Left forelimb (tissue), 1 donor: ENCODE measurements around the gene AFAP1.

Source experiments
- DNase-seq: peaks from one replicate; pipeline ENCODE4 v3.0.0-alpha.2; 2018; ENCODE audit warnings: low spot score

Gene AFAP1

GRCh38 chr4:7820031-7820818 lies 119.4 kb downstream of the AFAP1 start:
- no peak for DNase-seq

- no peak for DNase-seq
These were observed 120.2 kb downstream of the AFAP1 start for GRCh38 chr4:7819446-7819845.

- no peak for DNase-seq
These were observed 121.2 kb downstream of the AFAP1 start for GRCh38 chr4:7818399-7818911.

- DNase-seq = no peak
These were observed 121.7 kb downstream of the AFAP1 start for GRCh38 chr4:7817877-7818398.

GRCh38 chr4:7816771-7817170 lies 122.9 kb downstream of the AFAP1 start:
- no peak for DNase-seq

- no peak for DNase-seq
These were observed 123.7 kb downstream of the AFAP1 start for GRCh38 chr4:7815981-7816380.

- no peak for DNase-seq
These were observed 124.1 kb downstream of the AFAP1 start for GRCh38 chr4:7815562-7815961.

- DNase-seq = no peak
These were observed 125.2 kb downstream of the AFAP1 start for GRCh38 chr4:7814451-7814850.

- DNase-seq = no peak
These were observed 126.0 kb downstream of the AFAP1 start for GRCh38 chr4:7813674-7814073.

- DNase-seq = no peak
These were observed 126.7 kb downstream of the AFAP1 start for GRCh38 chr4:7812921-7813320.

- no peak for DNase-seq
These were observed 127.3 kb downstream of the AFAP1 start for GRCh38 chr4:7812231-7812857.

GRCh38 chr4:7811536-7812191 lies 128.0 kb downstream of the AFAP1 start:
- DNase-seq = peak; percentile 70

- peak; percentile 62 for DNase-seq
These were observed 128.7 kb downstream of the AFAP1 start for GRCh38 chr4:7810783-7811535.

GRCh38 chr4:7808752-7809151 lies 130.9 kb downstream of the AFAP1 start:
- no peak for DNase-seq

GRCh38 chr4:7808181-7808580 lies 131.5 kb downstream of the AFAP1 start:
- no peak for DNase-seq

GRCh38 chr4:7807351-7807921 lies 132.2 kb downstream of the AFAP1 start:
- DNase-seq = peak; percentile 53

GRCh38 chr4:7806338-7807090 lies 133.1 kb downstream of the AFAP1 start:
- DNase-seq = peak; percentile 87

GRCh38 chr4:7805533-7806337 lies 133.9 kb downstream of the AFAP1 start:
- peak; percentile 57 for DNase-seq

GRCh38 chr4:7804756-7805385 lies 134.8 kb downstream of the AFAP1 start:
- DNase-seq = peak; percentile 62
